Left lobe of liver (tissue), 2 donors: Measurements from ENCODE around the gene PYM1. TPM values are rescaled to one million over a fixed set of nuclear protein-coding genes. Genes with fewer than 3 reads are reported as not detected.
"Not testable (repeated sequence)": the region's sequence is repeated elsewhere in the genome, so short reads cannot be mapped to it uniquely, and the experiment has no call there.

Experiments used
- ATAC-seq: fragments of 200-7000 bp; cut with Tn5 transposase; one replicate; pipeline ENCODE4 v1.9.1; 2020; ENCODE audit warnings: mild to moderate bottlenecking, moderate library complexity
- DNase-seq: peaks from one replicate; pipeline ENCODE4 v3.0.0-alpha.2; 2020; ENCODE audit warnings: low spot score
- total RNA-seq: library from RNA; stranded (reverse); gene quantifications from one replicate; pipeline ENCODE4 v1.2.1, GENCODE V29; 2021
- donor health status: DM: no; HTN: no; CAD: no; lungs with moderate emphysema.
- donor health status: DM: no; HTN: yes; CAD: no.

Gene PYM1
- total RNA-seq, 1 donor from 2014 or later, result 16.5 TPM

DNA sequence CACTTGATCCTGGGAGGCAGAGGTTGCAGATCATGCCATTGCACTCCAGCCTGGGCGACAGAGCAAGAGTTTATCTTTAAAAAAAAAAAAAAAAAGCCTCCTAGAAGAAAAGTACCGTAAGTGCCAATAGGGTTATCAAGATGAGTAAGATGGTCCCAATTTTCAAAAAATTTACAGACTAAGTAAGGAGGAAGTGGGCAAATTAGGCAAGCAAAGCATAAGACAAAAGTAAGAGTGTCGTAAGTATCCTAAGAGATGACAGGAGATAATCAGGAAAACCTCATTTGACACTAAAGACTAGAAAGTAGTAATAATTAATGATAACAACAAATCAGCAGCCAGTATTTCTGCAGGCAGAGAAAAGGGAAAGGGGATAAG is 12.2 kb downstream of the PYM1 start:
- DNase-seq (no peak), ATAC-seq (no peak)

DNA sequence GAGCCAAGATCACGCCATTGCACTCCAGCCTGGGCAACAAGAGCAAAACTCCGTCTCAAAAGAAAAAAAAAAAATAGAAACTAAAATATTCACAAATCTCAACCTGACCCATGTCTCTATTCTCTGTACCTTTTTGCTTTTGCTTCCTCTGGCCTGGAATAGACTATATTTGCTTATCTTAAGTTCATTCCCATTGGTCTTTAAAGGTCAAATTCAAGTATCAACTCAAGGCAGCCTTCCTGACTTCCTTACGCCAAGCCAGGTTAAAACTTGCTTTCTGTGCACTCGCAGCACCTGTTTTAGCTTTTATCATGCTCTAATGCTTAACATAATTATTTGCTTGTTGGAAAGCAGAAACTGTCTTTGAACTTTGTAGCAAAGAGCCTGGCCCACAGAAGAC is 14.8 kb downstream of the PYM1 start:
- ATAC-seq (peak; percentile 17), DNase-seq (no peak)

DNA sequence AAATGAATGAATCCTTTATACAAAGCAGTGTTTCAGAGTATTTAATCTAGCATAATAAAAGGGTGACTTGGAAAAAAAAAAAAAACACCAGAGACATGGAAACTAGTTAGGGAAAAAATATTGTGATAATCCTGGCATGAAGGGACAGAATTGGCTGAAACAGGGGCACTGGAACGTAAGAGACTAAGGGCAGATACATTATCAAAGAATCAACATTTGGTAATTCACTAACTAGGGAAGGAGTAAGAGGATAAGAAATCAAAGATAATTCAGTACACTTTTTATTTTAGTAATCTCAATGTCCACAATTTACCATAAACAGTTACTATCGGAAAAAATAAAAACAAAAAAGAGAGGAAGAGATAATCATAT is 18.2 kb downstream of the PYM1 start:
- peak; percentile 76 for ATAC-seq
- DNase-seq, result no peak

DNA sequence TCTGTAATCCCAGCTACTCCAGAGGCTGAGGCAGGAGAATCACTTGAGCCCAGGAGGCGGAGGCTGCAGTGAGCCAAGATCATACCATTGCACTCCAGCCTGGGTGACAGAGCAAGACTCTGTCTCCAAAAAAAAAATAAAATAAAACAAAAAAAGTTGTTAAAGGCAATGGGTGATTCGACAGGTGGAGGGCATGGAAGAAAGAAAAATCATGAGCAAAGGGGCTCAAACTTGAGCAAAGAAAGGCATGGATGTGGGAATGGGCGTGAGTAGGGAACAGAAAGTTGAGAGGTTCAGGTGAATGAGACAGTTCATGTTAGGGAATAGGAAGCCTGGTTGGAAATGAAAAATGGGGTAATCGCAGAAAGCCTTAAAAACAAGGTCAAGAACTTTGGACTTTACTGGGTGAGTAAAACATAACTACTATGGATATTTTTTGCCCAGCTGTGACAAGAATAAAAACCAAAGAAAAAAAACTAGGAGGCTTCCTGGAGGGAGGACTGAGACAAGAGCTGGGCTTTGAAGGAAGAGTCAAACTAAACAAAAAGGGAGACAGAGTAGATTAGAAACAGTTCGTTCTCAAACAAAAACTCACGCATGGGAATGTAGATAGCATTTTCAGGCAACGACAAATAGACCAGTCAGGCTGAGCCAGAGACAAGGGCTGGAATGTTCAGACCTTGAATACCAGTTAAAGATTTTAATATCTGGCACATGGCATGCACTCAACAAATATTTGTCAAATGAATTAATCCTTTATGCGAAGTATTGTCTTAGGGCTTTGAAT is 18.8 kb downstream of the PYM1 start:
- no peak for DNase-seq
- peak; percentile 82 for ATAC-seq

DNA sequence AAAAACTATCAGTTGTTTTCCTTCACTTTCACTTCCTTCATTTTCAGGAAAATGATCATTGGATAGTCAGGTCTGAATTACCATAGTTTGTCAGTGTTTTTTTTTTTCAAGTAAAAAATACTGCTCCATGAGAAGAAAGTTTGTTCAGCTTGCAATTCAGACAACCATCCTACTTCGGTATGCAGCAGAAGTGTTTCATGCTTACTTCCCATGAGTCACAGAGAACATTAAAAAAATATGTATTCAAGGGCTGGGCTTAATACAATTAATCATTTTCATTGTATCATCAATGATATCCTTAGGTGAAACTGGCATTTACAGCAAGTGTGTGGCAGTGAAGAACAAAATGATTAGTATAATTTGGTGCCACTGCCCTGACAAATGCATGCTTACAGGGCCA is 21.6 kb downstream of the PYM1 start:
- DNase-seq, result no peak
- ATAC-seq, result no peak

DNA sequence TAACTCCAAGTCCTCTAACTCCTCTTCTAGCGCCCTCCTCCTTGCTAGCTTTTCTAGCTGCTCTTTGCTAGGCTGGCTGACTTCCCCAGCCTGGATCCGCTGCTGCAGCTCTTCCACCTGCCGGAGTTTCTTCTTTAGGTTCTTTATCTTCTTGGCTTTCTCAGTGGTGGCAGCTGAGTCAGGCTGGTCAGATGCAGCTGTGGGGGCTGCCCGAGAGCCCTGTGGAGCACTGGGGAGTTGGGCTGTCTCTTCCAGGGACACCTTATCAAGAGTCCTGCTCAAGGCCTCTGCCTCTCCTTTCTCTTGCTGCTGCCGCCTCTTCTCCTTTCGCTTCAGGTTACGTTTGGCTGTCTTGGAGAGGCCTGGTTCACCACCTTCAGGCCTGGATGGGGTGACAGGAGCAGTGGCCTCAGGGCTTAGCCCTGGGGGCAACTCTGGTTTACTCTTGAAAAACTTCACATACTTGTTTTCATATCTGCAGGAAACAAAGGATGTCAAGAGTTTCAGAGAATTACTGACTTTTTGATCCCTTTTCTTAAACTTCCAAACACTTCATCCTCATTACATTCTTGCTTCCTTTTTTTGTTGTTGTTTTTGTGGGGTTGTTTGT is 25.7 kb downstream of the PYM1 start:
- no peak for DNase-seq
- no peak for ATAC-seq

DNA sequence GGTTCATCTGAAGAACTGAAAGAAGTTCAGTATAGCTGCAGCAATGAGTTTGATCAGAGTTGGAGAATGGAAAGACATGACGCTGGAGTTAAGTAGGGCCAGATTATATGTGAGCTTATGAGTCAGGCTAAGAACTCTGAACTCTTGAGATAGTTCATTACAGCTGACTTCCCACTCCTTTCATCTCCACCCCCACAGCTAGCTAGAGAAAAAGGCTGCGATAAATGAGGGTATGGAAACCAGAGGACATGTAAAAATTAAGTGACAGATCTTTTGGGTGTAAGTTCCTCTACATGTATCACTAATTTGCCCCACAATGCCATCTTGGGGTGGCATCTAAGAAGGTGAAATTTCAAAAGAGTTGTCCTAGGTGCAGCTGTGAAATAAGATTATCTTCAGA is 28.6 kb downstream of the PYM1 start:
- DNase-seq (no peak), ATAC-seq (no peak)

DNA sequence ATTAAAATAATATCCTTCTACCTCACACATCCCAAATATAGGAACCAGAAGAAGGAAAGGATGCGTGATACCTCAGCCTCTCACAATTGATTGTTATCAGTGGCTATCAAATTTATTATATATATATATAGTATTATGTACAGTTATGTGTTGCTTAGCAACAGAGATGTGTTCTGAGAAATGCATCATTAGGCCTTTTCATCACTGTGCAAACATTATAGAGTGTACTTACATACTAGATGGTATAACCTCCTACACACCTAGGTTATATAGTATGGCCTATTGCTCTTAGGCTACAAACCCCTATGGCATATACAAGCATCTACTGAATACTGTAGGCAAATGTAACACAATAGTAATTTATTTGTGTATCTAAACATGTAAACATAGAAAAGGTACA is 34.0 kb downstream of the PYM1 start:
- ATAC-seq, result no peak
- no peak for DNase-seq

DNA sequence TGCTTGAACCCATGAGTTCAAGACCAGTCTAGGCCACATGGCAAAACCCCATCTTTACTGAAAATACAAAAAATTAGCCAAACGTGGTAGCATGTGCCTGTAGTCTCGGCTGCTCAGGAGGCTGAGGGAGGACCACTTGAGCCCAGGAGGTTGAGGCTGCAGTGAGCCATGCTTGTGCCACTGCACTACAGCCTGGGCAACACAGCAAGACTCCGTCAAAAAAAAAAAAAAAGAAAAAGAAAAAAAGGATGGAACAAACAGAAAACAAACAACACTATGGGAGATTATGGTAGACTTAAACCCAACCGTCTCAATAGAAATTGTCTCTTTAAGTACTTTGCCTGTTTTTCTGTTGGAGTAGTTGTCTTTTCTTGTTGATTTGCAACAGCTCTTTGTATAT is 36.4 kb downstream of the PYM1 start:
- no peak for ATAC-seq
- no peak for DNase-seq

DNA sequence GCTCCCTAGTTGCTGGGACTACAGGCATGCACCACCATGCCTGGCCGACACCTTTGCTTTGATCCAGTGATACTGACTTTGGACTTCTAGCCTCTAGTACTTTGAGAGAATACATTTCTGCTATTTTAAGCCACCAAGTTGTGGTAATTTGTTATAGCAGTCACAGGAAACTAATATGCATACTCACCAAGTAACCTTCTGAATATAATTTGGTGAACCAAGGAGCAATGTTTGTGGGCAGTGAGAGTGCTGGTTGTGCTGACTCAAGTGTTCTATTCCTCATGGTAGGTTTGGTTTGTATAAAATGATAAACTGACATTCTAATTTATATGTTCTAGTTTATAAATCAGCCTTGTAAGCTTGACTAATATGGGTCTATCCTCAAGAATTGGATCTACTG is 42.6 kb downstream of the PYM1 start:
- ATAC-seq (no peak), DNase-seq (no peak)

DNA sequence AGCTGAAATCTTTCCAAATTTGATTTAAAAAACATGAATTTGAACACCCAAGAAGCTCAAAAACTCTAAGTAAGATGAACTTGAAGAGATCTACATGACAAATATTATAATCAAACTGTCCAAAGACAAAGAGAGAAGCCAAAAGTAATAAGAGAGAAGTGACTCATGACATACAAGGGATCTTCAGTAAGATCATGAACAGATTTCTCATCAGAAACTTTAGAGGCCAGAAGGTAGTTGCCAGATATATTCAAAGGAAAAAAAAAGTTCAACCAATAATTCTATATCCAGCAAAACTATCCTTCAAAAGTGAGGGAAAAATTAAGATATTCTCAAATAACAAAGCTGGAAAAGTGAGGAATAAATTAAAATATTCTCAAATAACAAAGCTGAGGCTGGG is 49.9 kb downstream of the PYM1 start:
- ATAC-seq (no peak), DNase-seq (no peak)

DNA sequence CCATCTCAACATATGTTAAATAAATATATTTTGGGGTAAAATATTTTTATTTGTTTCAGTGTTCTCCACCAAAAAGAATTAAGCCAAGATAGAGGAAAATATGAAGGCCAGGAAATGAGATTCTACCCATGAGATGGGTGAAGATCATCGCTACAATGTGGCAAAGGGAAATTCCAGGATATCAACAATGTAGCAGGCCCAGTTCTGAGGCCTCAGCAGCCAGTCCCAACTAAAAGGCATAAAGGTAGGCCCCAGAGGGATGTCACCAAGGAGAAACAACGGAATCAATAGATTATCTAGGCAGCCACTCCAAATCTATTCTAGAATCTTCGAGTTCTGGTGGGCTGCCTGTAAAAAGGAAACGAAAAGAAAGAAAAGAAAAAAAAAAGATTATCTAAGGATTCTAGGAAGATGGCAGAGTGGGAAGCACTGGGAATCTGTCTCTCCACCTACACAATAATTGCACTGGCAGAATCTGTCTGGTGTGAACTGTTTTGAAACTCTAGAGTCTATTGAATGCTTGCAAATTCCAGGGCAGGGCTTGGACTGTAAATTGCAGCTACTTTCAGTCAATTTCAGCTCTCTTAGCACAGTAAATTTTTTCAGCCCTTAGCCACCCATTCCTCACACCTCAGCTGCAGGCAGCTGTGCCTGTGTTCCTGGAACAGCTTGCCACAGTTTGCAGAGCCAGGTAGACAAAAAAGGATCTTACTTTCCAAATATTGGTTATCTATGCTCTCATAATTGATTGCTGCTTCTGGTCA is 51.8 kb downstream of the PYM1 start:
- ATAC-seq (no peak), DNase-seq (peak; percentile 7)

DNA sequence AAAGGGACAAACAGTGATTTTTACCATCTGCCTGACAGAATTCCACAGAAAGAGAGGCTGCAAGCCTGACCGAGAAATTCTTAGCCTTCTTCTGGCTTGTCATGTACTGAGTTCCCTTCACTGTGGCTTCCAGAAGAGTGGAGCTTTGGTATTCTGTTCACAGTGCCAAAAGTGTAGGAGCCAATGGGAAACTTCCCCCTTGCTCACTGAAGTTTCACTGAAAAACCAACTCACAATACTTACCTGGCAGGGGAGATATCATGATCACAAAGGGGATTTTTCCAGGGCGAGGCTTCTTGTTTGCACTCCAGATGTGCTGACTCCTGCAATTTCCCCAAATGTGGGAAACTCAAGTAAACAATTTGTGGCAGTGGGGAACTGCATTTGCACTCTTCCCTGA is 53.3 kb downstream of the PYM1 start:
- DNase-seq (no peak), ATAC-seq (no peak)

DNA sequence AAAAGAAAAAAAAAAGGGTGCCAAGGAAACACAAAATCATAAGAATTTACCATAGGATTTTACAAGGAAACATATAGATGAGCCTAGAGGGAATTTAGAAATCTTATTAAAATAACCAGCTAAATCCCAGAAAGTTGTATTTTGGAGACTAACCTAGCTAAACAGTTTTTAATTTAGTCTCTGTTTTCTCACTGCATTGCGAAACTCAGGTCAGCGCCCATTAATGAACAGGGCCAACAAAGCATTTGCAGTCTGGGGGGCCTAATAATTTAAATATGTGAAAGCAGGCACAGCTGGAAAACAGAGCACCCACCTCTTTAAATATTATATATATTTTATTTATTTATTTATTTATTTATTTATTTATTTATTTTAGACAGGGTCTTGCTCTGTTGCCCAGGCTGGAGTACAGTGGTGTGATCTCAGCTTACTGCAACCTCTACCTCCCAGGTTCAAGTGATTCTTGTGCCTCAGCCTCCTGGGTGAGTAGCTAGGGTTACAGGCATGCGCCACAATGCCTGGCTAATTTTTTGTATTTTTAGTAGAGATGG is 61.2 kb downstream of the PYM1 start:
- not testable (repeated sequence) for ATAC-seq, DNase-seq

DNA sequence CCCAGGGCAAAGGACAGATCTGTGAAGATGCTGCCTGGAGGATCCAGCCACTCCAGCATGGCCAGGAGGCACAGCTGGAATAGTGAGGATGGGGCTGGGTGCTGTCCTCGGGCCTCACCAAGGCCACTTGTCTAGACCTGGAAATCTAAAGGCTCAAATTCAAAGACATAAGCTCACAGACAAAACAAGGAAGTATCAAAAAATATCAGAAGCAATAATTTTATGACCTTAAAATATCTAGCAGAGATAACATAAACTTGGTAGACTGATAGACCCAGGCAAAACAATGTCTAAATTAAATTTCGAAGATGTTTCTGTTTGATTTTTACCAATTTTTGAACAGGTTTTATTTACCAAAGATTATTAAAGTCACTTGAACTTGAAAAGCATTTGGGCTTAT is 62.4 kb downstream of the PYM1 start:
- DNase-seq (no peak), ATAC-seq (no peak)

DNA sequence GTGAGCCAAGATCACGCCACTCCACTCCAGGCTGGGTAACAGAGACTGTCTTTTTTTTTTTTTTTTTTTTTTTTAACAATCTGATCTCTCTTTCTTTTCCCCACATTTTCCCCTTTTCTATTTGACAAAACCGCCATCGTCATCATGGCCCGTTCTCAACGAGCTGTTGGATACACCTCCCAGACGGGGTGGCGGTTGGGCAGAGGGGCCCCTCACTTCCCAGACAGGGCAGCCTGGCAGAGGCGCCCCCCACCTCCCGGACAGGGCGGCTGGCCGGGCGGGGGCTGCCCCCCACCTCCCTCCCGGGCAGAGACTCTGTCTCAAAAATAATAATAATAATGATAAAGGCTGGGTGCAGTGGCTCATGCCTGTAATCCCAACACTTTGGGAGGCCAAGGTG is 64.8 kb downstream of the PYM1 start:
- ATAC-seq, DNase-seq: not testable (repeated sequence)

DNA sequence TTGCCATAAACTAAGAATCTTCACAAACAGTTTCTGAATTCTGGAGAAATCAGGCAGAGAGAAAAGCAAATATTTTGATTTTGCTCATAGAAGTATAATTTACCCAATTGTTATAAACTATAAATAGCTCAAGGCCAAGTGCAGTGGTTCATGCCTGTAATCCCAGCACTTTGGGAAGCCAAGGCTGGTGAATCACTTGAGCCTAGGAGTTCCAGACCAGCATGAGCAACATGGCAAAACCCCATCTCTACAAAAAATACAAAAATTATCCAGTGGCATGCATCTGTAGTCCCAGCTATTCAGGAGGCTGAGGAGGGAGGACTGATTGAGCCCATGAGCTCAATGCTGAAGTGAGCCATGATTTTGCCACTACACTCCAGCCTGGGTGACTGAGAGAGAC is 65.4 kb downstream of the PYM1 start:
- ATAC-seq (no peak), DNase-seq (no peak)

DNA sequence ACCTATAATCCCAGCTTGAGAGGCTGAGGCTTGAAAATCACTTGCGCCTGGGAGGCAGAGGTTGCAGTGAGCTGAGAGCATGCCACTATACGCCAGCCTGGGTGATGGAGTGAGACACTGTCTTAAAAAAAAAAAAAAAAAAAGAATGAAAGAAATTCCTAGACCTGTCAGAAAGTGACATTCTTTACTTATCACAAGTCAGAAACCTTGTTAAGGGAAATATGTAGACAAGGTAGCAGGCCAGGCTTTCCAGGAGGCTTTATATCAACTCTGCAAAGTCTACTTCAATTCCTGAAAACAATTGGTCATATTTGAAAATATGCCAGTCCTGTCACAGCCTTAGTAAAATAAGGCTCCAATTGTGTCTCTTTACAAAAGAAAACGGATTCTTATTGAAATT is 65.8 kb downstream of the PYM1 start:
- ATAC-seq (no peak), DNase-seq (no peak)

DNA sequence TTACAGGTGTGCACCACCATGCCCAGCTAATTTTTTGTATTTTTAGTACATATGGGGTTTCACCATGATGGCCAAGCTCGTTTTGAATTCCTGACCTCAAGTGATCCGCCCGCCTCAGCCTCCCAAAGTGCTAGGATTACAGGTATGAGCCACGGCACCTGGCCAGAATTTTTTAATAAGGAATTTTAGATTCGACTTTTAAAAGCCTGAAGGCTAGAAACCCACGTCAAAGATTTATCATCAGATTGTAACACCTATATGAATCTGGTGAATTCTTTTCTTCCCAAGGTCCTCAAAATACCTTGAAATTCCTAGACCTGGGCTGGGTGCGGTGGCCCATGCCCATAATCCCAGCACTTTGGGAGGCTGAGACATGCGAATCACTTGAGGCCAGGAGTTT is 66.3 kb downstream of the PYM1 start:
- DNase-seq, result no peak
- ATAC-seq, result no peak

DNA sequence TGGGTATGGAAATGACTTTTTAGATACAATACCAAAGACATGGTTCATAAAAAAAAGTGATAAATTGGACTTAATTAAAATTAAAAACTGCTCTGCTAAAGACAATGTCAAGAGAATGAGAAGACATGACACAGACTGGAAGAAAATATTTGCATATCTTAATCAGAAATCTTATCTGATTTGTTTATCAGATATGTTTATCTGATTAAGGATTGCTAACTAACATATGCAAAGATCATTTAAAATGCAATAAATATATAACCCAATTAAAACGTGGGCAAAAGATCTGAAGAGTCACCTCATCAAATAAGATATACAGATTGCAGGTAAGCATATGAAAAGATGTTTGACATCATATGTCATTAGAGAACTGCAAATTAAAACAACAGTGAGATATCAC is 75.0 kb downstream of the PYM1 start:
- no peak for DNase-seq
- no peak for ATAC-seq
